Activated naive CD8-positive, alpha-beta T cell (primary cell): ENCODE data around the gene PLBD1.

Experiments
- H3K27ac Mint-ChIP-seq: one replicate; pipeline ENCODE4 v1.8.0; 2021; ENCODE audit warnings: mixed read lengths
- H3K27me3 Mint-ChIP-seq: one replicate; pipeline ENCODE4 v1.8.0; 2021; ENCODE audit warnings: mixed read lengths
- H3K36me3 Mint-ChIP-seq: one replicate; pipeline ENCODE4 v1.8.0; 2021; ENCODE audit warnings: mixed read lengths
- H3K4me1 Mint-ChIP-seq: one replicate; pipeline ENCODE4 v1.8.0; 2021; ENCODE audit warnings: low read depth, mixed read lengths
- H3K4me3 Mint-ChIP-seq: one replicate; pipeline ENCODE4 v1.8.0; 2021; ENCODE audit warnings: mild to moderate bottlenecking, mixed read lengths
- H3K9me3 Mint-ChIP-seq: one replicate; pipeline ENCODE4 v1.8.0; 2021; ENCODE audit warnings: low read depth, mixed read lengths

PLBD1 gene

DNA sequence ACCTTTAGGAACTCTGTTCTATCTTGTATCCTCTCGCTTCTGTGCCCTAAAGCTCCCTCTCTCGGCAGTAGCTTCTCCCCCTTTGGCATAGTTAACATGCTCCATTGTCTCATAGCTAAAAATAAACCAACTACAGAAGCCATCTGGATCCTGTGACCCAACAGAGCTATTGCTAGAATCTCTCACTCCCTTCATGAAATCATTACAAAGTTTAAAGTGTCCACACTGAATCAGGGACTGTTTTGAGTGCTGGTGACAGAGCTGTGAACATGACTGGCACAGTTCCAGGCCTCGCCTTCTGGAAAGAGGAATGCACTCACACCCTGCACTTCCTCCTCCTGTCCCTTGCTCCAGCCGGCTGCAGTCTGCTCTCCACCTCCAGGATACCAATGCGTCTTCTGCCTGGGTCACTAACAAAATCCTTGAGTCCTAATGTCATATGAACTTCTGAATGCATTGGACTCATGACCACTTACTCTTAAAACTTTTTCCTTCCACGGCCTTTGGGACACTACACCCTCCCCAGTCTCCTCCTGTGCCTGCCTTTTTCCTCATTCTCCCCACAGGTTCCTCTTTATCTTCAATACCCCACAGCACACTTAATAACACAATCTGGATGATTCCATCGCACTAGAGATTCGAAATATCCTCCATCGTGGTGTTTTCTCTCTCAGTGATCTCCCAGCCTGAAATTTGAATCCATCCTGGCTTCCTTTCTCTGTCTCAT is 13.2 kb downstream of the PLBD1 start:
- Mint-ChIP-seq H3K9me3 (no peaks in the 10 kb centered on the region), H3K27me3 (no peaks in the 10 kb centered on the region), H3K27ac (no peak overlapping the region), H3K36me3 (no peaks in the 10 kb centered on the region), H3K4me1 (peaks cover 7% of the 10 kb centered on the region), H3K4me3 (no peak overlapping the region)

DNA sequence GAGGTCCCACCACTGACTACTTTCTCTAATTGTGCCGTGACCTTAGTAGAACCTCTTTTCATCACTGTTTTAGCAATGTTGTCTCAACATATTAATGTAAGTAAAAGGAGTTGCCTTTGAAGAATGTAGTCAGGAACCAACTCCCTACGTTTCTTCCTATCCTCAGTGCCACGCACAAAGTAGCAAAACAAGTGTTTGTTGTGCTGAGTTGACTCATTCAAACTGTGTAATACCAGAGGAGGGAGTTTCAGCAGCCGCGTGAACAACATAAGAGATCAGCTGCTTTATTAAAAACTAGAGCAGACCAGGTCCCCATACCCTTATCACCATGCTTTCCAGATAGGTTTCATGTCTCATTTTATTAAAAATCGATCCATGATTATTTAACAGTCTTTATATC is 19.1 kb downstream of the PLBD1 start:
- H3K27me3 Mint-ChIP-seq, result peaks cover 2% of the 10 kb centered on the region
- H3K36me3 Mint-ChIP-seq, result no peaks in the 10 kb centered on the region
- H3K4me3 Mint-ChIP-seq, result no peak overlapping the region
- H3K27ac Mint-ChIP-seq, result no peak overlapping the region
- no peaks in the 10 kb centered on the region for H3K4me1 Mint-ChIP-seq
- no peaks in the 10 kb centered on the region for H3K9me3 Mint-ChIP-seq

DNA sequence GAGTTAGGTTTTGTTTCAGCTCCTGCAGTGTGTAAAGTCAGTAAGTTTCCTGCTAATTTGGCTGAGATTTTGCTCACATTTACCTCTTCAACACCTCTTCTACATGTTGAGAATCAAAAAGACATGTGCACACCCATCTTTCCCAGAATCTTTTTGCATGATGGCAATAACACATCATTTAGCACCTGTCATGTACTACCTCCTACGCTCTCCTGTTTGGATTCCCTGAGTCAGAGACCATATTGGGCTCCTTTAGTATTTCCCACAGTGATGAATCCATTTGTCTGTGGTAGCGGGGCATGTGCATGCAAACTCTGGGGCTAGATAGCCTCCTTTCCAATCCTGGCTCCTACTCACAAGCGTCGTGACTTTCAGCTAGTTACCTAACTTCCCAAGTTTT is 20.1 kb downstream of the PLBD1 start:
- Mint-ChIP-seq H3K36me3 (no peaks in the 10 kb centered on the region), H3K27ac (no peak overlapping the region), H3K27me3 (peaks cover 2% of the 10 kb centered on the region), H3K4me3 (no peak overlapping the region), H3K4me1 (no peaks in the 10 kb centered on the region), H3K9me3 (no peaks in the 10 kb centered on the region)

DNA sequence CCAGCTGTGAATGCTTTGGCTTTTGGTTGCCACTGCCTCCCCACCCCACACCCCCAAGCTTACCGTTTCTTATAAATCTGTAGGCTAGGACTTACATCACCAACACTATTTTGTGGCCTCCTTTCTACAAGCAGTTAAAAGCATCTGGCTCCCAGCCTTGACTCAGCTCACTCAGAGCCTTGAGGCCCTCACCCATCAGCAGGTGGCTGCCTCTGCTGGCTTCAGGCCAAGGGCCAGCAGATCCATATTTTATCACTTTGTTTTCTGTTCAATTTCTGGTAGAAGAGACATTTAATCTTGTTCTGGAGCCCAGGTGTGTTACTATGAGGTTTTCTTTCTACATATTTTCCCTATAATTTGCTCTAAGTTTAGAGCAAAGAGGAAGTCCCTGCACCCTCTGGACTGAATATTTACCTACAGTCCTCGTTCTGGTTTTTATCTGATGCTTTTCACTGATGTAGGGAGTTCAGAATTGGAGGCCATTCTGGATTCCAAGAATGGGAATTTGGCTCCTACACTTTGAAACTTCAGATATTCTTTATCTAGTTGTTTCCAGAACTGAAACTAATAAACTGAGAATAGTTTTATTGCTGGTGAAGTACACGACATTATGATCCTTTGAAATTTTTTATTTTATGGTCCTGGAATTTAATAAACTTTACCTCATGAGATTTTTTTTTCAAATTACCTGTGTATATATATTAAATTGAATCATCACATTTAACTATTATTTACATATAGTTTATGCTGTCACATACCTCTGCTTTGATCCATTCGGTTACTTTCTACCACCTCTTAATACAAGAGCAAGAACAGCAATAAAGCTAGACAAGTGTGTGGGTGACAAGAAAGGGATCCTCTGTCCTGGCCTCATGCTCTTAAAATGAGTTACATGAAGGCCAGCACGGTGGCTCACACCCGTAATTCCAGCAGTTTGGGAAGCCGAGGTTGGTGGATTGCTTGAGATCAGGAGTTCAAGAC is 22.2 kb downstream of the PLBD1 start:
- H3K27ac Mint-ChIP-seq, result no peak overlapping the region

DNA sequence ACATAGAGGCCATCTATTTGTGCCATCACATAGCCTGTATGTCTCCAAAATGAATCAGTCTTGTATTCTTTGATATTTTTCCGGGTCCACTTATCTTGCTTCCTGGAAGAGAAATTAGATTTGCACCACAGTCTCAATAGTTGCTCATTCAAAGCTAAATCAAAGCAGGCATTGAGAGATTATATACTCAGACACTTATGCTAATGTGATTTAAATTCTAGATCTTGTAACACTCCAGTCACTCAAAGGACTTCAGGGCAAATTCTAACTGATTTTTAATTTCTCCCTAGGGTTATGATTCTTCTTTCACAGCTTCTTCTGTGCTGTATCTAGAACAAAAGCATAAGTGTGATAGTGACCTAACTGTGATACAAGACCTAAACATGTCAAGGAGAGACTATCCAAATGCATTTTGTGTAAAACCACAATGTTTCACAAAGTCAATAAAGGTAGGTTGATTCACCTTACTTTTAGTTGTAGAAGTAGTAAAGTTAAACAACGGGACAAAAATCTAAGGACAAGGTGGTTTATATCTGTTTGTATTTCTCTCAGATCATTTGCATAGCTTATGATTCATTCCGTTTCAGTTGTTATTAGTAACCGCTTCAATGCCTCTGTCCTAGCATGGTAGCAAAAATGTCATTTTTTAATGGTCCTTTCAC is 26.8 kb downstream of the PLBD1 start:
- Mint-ChIP-seq H3K27me3 (no peaks in the 10 kb centered on the region), H3K36me3 (no peaks in the 10 kb centered on the region), H3K27ac (no peak overlapping the region), H3K4me1 (no peaks in the 10 kb centered on the region), H3K9me3 (no peaks in the 10 kb centered on the region), H3K4me3 (no peak overlapping the region)

More for the DNA sequence above, 22.2 kb downstream of the PLBD1 start:
- no peaks in the 10 kb centered on the region for H3K9me3 Mint-ChIP-seq
- no peak overlapping the region for H3K4me3 Mint-ChIP-seq
- no peaks in the 10 kb centered on the region for H3K36me3 Mint-ChIP-seq
- no peaks in the 10 kb centered on the region for H3K4me1 Mint-ChIP-seq
- peaks cover 2% of the 10 kb centered on the region for H3K27me3 Mint-ChIP-seq

DNA sequence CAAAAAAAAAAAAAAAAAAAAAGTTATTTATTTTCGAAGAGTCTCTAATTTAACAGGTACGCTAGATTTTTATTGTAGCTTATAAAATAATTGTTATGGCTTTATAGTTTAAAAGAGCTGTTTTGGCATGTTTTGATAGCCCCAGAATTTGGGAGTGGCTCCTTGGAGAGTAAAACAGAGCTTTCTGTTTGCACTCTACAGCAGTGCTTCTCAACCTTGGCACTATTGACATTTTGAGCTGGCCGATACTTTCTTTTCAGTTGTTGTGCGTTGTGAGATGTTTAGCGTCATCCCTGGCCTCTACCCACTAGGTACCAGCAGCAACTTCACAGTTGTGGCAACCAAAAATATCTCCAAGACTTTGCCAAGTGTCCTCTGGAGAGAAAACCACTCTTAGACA is 30.6 kb downstream of the PLBD1 start:
- Mint-ChIP-seq H3K27ac (no peak overlapping the region), H3K27me3 (no peaks in the 10 kb centered on the region), H3K4me3 (no peak overlapping the region), H3K9me3 (no peaks in the 10 kb centered on the region), H3K4me1 (no peaks in the 10 kb centered on the region), H3K36me3 (no peaks in the 10 kb centered on the region)

DNA sequence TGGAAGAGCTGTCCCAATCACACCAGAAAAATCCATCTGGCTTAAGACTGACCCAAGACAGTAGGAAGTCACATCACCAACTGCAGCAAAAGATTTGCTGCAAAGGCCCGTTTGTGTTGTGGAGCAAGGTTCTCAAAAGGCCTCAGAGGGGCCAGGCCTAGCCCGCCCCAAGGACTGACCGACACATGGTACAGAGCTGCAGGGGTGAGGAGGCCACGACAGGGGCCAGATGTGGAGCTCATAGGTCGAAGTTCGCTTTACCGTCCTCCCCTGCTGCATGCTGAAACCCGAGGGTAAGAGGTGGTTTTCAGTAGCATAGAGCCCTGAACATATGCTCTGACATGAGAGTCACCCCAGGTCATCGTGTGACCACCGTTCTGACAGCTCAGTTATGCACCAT is 35.5 kb downstream of the PLBD1 start:
- Mint-ChIP-seq H3K4me3 (no peak overlapping the region), H3K27me3 (no peaks in the 10 kb centered on the region), H3K4me1 (no peaks in the 10 kb centered on the region), H3K36me3 (no peaks in the 10 kb centered on the region), H3K9me3 (no peaks in the 10 kb centered on the region), H3K27ac (no peak overlapping the region)

DNA sequence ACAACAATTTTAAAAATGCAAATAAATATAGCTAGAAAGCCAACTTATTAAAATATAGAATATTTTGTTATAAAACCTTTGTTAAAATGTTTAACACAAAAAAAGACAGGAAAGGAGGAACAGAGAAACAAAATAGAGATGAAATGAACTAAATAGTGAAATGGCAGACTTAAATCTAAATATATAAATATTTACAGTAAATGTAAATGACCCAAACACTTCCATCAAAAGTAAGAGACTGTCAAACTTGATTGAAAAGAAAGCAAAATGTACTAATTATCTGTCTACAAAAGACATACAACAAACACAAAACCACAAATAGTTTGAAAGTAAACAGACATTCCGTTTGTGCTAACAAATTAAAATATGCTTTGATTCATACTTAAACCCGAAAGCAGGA is 41.7 kb downstream of the PLBD1 start:
- Mint-ChIP-seq H3K4me1 (no peaks in the 10 kb centered on the region), H3K27ac (no peak overlapping the region), H3K4me3 (no peak overlapping the region), H3K9me3 (peaks cover 31% of the 10 kb centered on the region), H3K36me3 (peaks cover 10% of the 10 kb centered on the region), H3K27me3 (no peaks in the 10 kb centered on the region)

DNA sequence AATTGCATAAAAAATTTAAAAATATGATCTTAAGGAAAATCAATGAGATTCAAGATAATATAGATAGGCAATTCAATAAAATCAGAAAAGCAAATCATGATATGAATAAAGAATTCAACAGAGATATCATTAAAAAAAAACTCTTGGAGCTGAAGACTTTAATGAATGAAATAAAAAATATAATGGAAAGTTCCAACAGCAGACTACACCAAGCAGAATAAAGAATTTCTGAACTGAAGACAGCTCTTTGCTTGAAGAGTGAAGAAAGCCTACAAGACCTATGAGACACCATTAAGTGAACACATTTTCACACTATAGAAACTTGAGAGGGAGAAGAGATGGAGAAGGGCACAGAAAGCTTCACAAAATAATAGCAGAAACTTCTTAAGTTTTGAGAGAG is 45.9 kb downstream of the PLBD1 start:
- Mint-ChIP-seq H3K27me3 (no peaks in the 10 kb centered on the region), H3K4me1 (no peaks in the 10 kb centered on the region), H3K4me3 (no peak overlapping the region)

DNA sequence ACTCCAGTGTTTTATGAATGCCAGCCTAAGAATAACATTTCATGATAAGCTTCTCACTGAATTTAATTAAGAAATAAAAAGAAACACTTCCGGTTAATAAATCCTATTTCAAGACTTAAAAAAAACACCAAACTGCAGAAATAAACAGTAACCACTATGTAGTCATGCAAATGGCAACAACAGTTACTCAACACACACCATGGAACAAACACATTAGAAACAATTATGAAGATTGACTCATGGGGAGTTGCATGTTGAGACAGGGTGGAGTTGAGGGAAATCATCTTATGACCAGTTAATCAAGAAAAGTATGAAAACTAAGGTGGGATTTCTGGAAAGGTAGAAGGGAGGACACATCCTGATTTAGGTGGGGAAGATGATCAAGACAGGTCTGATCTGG is 52.7 kb downstream of the PLBD1 start:
- Mint-ChIP-seq H3K36me3 (no peaks in the 10 kb centered on the region), H3K27ac (no peak overlapping the region), H3K9me3 (no peaks in the 10 kb centered on the region), H3K4me1 (no peaks in the 10 kb centered on the region), H3K4me3 (no peak overlapping the region), H3K27me3 (peaks cover 3% of the 10 kb centered on the region)

More for the DNA sequence above, 45.9 kb downstream of the PLBD1 start:
- H3K27ac Mint-ChIP-seq, result no peak overlapping the region
- H3K36me3 Mint-ChIP-seq, result peaks cover 10% of the 10 kb centered on the region
- peaks cover 32% of the 10 kb centered on the region for H3K9me3 Mint-ChIP-seq

DNA sequence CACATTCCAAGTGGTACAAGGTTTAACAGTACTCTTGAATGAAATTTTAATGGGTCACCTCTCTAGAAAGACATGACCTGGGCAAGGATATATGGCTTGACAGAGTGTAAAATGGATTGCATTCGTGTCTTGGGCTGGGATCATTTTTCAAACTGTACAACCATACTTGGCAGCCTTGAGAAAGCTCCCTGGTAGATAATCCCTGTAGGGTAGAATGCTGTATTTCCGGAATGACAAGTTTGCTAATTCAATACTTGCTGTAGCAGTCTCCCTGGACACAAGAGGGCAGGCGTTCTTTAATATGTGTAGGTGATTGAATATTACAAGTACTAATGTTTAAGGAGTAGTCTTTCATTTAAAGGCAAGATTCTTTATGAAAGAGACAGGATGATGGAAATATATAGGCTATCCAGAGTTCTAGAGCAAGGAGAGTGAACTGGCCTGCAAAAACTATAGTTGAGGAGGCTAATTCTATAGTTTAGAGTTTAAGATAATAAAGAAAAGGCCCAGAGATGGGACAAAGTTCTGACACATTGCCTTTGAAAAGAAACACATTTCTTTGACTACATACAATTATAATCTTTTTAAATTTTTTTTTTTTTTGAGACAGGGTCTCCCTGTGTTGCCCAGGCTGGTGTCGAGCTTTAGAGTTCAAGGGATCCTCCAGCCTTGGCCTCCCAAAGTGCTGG is 53.4 kb downstream of the PLBD1 start:
- Mint-ChIP-seq H3K36me3 (no peaks in the 10 kb centered on the region), H3K4me1 (no peaks in the 10 kb centered on the region), H3K27ac (no peak overlapping the region), H3K9me3 (no peaks in the 10 kb centered on the region), H3K4me3 (no peak overlapping the region), H3K27me3 (peaks cover 3% of the 10 kb centered on the region)

DNA sequence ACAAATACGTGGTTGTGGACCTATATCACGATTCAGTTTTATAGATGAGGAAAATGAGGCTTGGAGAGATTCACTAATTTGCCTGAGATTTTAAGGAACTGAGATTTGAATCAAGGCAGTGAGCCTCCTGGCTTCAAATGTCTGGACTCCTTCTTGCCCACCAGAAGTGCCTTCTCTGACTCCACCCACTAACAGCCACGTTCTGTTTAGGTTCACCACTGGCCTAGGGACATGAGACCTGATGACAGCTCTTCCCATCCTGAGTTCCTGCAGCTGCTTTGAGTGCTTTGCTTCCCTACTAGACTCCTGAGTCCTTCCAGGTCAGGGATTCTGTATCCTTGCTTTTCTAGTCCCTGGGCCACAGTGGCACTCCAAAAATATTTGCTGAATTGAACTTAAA is 57.1 kb downstream of the PLBD1 start:
- H3K27me3 Mint-ChIP-seq, result no peaks in the 10 kb centered on the region
- H3K4me1 Mint-ChIP-seq, result no peaks in the 10 kb centered on the region
- H3K27ac Mint-ChIP-seq, result no peak overlapping the region
- no peaks in the 10 kb centered on the region for H3K9me3 Mint-ChIP-seq
- no peaks in the 10 kb centered on the region for H3K36me3 Mint-ChIP-seq
- H3K4me3 Mint-ChIP-seq, result no peak overlapping the region

DNA sequence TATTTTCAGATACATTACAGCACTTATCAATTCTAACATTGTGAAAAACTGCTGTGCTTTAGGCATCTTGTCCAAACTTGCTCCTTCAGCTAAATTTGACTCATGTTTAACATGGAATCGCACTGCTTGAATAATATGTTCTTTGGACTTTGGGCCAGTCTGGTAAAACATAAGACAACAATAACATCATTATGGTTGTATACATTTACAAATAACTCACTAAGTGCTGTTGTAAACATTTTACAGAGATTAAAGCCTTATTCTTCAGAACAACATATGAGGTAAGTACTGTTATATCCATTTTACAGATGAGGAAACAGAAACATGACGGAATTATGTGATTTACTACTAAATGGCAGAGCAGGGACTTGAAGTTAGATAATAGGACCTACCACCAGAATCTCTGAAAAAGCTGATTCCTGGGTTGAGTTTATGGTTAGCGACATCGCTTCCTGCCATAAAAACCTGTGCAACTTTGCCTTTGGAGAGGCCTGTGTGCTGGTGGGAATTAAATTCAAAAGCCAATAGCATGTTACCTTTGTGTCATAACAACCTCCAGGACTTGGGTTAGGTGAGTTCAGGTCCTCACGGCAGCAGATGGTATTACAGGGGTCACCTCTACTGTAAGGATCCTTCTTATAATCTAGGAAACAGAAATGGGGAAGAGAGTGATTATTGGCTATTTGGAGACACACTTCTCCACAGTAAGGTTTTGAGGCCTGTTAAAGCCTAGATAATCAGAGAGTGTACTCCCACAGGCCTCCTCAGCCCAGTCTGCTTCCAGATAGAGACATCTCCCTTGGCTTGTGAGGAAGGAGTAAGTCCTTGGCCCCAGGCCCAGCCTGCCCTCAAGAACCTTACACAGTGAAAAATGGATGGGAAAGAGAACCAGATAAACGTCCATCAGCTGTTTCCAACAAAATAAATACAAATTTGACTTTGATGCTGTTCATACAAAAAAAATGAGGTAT is 61.8 kb downstream of the PLBD1 start:
- no peaks in the 10 kb centered on the region for H3K9me3 Mint-ChIP-seq
- no peak overlapping the region for H3K27ac Mint-ChIP-seq
- H3K4me1 Mint-ChIP-seq, result no peaks in the 10 kb centered on the region
- H3K4me3 Mint-ChIP-seq, result no peak overlapping the region
- H3K27me3 Mint-ChIP-seq, result no peaks in the 10 kb centered on the region
- H3K36me3 Mint-ChIP-seq, result peaks cover 9% of the 10 kb centered on the region

DNA sequence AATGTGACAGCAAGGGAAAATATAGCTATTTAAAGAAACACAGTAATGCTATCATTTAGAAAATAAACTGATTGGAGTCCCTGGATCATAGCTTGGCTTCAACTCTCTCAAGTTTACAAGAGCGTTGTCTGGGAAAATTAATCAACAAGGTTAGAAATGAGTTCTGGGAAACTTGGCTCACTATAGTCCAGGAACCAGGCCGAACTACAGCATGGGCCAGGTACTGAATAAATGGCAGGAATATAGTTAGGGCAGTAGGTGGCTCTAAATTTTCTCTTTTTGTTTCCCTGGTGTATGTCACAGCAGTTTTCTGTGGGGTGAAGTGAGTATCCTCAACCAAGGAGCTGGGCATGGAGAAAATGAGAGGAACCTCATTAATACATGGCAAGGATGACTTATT is 72.4 kb downstream of the PLBD1 start:
- Mint-ChIP-seq H3K4me1 (peaks cover 9% of the 10 kb centered on the region), H3K27me3 (no peaks in the 10 kb centered on the region), H3K4me3 (no peak overlapping the region), H3K9me3 (no peaks in the 10 kb centered on the region), H3K27ac (peak overlapping the region; percentile 34), H3K36me3 (peaks cover 28% of the 10 kb centered on the region)
